Measurements from ENCODE around the gene GALNT7. TPM values are rescaled to one million over a fixed set of nuclear protein-coding genes. Genes with fewer than 3 reads are reported as not detected.

GALNT7 gene
- total and polyA plus RNA-seq, 8 donors, result 10.7 to 94.5 (median 37.9) TPM

DNA sequence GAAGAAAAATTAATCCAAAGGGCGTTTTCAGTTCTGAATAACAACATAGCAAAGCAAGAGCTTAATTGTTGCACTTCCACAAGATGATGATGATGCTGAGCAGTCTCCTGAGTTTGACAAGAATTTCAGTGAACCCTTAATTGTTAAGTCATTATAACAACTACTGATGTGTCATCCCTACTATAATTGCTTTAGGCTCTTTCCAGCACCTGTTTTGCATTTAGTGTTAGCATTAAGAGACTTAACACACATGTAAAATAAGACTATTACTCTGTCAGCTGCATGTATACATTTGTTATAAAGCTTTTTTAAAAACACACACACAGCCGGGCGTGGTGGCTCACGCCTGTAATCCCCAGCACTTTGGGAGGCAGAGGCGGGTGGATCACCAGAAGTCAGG, 37.9 kb upstream of the GALNT7 start:
- Histone ChIP-seq H3K9me3 (no peaks in the 10 kb centered on the region), H3K36me3 (no peaks in the 10 kb centered on the region), H3K27me3 (no peaks in the 10 kb centered on the region), H3K27ac (no peak overlapping the region), H3K4me1 (no peaks in the 10 kb centered on the region), H3K4me3 (no peak overlapping the region)
- no peak for DNase-seq
- TF ChIP-seq, protein P1, sequence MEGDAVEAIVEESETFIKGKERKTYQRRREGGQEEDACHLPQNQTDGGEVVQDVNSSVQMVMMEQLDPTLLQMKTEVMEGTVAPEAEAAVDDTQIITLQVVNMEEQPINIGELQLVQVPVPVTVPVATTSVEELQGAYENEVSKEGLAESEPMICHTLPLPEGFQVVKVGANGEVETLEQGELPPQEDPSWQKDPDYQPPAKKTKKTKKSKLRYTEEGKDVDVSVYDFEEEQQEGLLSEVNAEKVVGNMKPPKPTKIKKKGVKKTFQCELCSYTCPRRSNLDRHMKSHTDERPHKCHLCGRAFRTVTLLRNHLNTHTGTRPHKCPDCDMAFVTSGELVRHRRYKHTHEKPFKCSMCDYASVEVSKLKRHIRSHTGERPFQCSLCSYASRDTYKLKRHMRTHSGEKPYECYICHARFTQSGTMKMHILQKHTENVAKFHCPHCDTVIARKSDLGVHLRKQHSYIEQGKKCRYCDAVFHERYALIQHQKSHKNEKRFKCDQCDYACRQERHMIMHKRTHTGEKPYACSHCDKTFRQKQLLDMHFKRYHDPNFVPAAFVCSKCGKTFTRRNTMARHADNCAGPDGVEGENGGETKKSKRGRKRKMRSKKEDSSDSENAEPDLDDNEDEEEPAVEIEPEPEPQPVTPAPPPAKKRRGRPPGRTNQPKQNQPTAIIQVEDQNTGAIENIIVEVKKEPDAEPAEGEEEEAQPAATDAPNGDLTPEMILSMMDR (IDR thresholded peaks at IDR 0.05), result no peak
- no peak for TF ChIP-seq EP300 (IDR thresholded peaks at IDR 0.05)
- TF ChIP-seq POLR2AphosphoS5 (IDR thresholded peaks at IDR 0.05), result no peak
- intact Hi-C loops (cut with DNase I; ENCODE audit: low total_unique reads), result no loop called here
- 91 to 96% (median 95%) methylated on average over 5 of the region's 5 CpGs for WGBS, 5 donors

DNA sequence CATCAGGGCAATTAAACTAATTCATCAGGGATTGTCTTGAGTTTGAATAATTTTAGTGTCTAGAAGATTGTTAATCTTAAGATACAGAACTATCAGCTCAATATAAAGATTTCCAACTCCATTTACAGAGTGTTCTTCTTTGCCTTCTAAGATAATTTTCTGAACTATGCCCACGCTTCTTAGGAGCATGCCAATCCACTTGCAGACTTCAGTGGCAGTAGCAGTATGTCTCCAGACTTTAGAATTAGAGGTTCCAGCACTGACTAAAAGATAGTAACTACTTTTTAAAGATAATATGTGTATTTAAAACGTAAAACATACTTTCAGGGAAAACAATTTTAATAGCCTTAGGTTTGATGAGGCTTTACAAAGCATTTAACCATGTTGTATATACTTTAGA, 34.2 kb upstream of the GALNT7 start:
- DNase-seq, result no peak
- no peaks in the 10 kb centered on the region for H3K36me3 ChIP-seq
- no peaks in the 10 kb centered on the region for H3K9me3 ChIP-seq
- H3K4me3 ChIP-seq, result no peak overlapping the region
- H3K27ac ChIP-seq, result no peak overlapping the region
- intact Hi-C loops (cut with DNase I; ENCODE audit: low total_unique reads), result no loop called here
- TF ChIP-seq, protein P1 (IDR thresholded peaks at IDR 0.05), result no peak
- TF ChIP-seq POLR2AphosphoS5 (IDR thresholded peaks at IDR 0.05) (no peak), POLR2A (IDR thresholded peaks at IDR 0.05) (no peak)
- H3K4me1 ChIP-seq, result no peaks in the 10 kb centered on the region
- WGBS, 5 donors, result 83 to 91% (median 87%) methylated on average over 2 of the region's 2 CpGs
- no peaks in the 10 kb centered on the region for H3K27me3 ChIP-seq

DNA sequence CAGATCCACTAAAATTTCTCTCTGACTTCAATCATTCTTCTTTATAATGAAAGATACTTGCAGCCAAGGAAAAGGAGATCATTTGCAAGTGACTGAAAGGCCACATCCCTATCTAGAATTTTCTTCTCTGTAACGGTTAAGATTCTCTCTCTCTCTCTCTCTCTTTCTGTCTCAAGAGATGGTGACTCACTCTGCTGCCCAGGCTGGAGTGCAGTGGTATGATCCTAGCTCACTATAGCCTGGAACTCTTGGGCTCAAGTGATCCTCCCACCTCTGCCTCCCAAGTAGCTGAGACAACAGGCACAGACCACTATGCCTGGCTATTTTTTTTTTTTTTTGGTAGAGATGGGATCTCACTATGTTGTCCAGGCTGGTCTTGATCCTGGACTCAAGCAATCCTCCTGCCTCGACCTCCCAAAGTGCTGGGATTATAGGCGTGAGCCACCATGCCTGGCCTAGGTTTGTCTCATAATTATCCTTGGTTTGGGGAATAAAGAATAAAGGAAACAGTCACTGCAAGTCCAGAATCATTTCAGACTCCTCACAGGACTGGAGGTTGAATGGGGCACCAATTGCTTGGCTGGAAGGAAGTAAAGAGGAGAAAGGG, 33.3 kb upstream of the GALNT7 start:
- Histone ChIP-seq H3K27me3 (no peaks in the 10 kb centered on the region), H3K4me1 (no peaks in the 10 kb centered on the region), H3K4me3 (no peak overlapping the region), H3K9me3 (no peaks in the 10 kb centered on the region), H3K36me3 (no peaks in the 10 kb centered on the region), H3K27ac (no peak overlapping the region)
- 83 to 97% (median 88%) methylated on average over 3 of the region's 3 CpGs for WGBS, 5 donors
- DNase-seq, result no peak
- intact Hi-C loops (cut with DNase I; ENCODE audit: low total_unique reads), result no loop called here
- TF ChIP-seq POLR2AphosphoS5 (IDR thresholded peaks at IDR 0.05) (no peak), POLR2A (IDR thresholded peaks at IDR 0.05) (no peak), EP300 (IDR thresholded peaks at IDR 0.05) (no peak)
- TF ChIP-seq, protein P1 (IDR thresholded peaks at IDR 0.05), result no peak

DNA sequence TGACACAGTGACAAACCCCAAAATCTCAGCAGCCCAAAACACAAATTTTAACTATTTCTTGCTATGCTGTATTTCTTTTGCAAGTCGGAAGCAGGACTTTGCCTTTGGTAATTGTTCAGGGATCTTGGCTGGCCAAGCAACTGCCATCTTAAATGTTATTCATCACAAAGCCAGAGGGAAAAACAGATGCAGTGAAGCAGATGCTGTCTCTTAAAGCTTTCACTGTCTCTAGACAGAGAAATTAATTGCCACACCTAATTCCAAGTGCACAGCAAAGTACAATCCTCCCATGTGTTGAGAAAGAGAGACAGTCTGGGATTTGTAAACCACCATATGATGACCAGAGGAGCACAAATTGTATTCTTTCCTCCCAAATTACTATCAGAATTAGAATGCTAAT, 30.0 kb upstream of the GALNT7 start:
- TF ChIP-seq POLR2A (IDR thresholded peaks at IDR 0.05) (no peak), POLR2AphosphoS5 (IDR thresholded peaks at IDR 0.05) (no peak), EP300 (IDR thresholded peaks at IDR 0.05) (no peak)
- TF ChIP-seq, protein P1 (IDR thresholded peaks at IDR 0.05), result no peak
- peak in 1 of 2 donors; percentile 9 for DNase-seq
- Histone ChIP-seq H3K4me3 (no peak overlapping the region), H3K4me1 (no peaks in the 10 kb centered on the region), H3K27me3 (no peaks in the 10 kb centered on the region), H3K9me3 (no peaks in the 10 kb centered on the region), H3K27ac (no peak overlapping the region), H3K36me3 (no peaks in the 10 kb centered on the region)
- WGBS, 5 donors, result 85 to 94% (median 85%) methylated on average over 1 of the region's 1 CpG
- intact Hi-C loops (cut with DNase I; ENCODE audit: low total_unique reads), result no loop called here
